ENCODE data around the gene UBE2G1. TPM values are rescaled to one million over a fixed set of nuclear protein-coding genes. Genes with fewer than 3 reads are reported as not detected.

The UBE2G1 gene
- total and polyA plus RNA-seq, 4 donors, result 19.9 to 25.3 (median 21.3) TPM

DNA sequence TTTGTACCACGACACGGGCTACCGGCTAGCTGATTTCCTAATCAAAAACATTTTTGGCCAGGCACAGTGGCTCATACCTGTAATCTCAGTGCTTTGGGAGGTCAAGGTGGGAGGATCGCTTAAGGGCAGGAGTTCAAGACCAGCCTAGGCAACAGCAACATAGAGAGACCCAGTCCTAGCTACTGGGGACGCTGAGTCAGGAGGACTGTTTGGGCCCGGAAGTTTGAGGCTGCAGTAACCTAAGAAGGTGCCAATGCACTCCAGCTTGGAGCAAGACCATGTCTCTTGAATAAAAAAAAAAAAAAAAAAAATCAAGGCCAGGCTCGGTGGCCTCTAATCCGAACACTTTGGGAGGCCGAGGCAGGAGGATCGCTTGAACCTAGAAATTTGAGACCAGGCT lies 49.8 kb downstream of the UBE2G1 start:
- H3K36me3 ChIP-seq (ENCODE audit: control insufficient read depth in 4 of 4, insufficient read depth in 3 of 4, low read depth in 1 of 4, low read length in 3 of 4), result no peaks in the 10 kb centered on the region
- DNase-seq (ENCODE audit: low spot score), result no peak
- no peak overlapping the region for H3K4me3 ChIP-seq (ENCODE audit: low read depth in 1 of 3, low read length in 3 of 3)
- WGBS, result 75% methylated on average over 10 of the region's 10 CpGs
- no peaks in the 10 kb centered on the region for H3K27me3 ChIP-seq (ENCODE audit: control insufficient read depth in 4 of 4, insufficient read depth in 4 of 4, low read length in 3 of 4)
- no peak overlapping the region for H3K9ac ChIP-seq (ENCODE audit: low read depth in 1 of 2, low read length in 2 of 2)
- no peaks in the 10 kb centered on the region for H3K9me3 ChIP-seq (ENCODE audit: control insufficient read depth in 4 of 4, low read length in 3 of 4)
- H3K4me1 ChIP-seq (ENCODE audit: control insufficient read depth in 4 of 4, insufficient read depth in 4 of 4, low read length in 3 of 4), result peaks cover 6 to 36% (median 15%) of the 10 kb centered on the region in 4 donors
- no peak for TF ChIP-seq FOXA2 (IDR thresholded peaks at IDR 0.05)
- TF ChIP-seq GABPA (IDR thresholded peaks at IDR 0.05 in 1 of 2, conservative IDR thresholded peaks at IDR 0.05 in 1 of 2), result no peak
- no peak for TF ChIP-seq CTCF (IDR thresholded peaks at IDR 0.05; ENCODE audit: low read depth, low read length, missing input control)
- TF ChIP-seq TAF1 (conservative IDR thresholded peaks at IDR 0.05), result no peak
- TF ChIP-seq FOXA1 (IDR thresholded peaks at IDR 0.05), result no peak
- no peak for TF ChIP-seq RXRA (IDR thresholded peaks at IDR 0.05)
- TF ChIP-seq, protein P1, sequence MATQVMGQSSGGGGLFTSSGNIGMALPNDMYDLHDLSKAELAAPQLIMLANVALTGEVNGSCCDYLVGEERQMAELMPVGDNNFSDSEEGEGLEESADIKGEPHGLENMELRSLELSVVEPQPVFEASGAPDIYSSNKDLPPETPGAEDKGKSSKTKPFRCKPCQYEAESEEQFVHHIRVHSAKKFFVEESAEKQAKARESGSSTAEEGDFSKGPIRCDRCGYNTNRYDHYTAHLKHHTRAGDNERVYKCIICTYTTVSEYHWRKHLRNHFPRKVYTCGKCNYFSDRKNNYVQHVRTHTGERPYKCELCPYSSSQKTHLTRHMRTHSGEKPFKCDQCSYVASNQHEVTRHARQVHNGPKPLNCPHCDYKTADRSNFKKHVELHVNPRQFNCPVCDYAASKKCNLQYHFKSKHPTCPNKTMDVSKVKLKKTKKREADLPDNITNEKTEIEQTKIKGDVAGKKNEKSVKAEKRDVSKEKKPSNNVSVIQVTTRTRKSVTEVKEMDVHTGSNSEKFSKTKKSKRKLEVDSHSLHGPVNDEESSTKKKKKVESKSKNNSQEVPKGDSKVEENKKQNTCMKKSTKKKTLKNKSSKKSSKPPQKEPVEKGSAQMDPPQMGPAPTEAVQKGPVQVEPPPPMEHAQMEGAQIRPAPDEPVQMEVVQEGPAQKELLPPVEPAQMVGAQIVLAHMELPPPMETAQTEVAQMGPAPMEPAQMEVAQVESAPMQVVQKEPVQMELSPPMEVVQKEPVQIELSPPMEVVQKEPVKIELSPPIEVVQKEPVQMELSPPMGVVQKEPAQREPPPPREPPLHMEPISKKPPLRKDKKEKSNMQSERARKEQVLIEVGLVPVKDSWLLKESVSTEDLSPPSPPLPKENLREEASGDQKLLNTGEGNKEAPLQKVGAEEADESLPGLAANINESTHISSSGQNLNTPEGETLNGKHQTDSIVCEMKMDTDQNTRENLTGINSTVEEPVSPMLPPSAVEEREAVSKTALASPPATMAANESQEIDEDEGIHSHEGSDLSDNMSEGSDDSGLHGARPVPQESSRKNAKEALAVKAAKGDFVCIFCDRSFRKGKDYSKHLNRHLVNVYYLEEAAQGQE (IDR thresholded peaks at IDR 0.05), result no peak
- TF ChIP-seq NR2F2 (IDR thresholded peaks at IDR 0.05), result no peak
- no peak for TF ChIP-seq HNF4A (conservative IDR thresholded peaks at IDR 0.05)
- TF ChIP-seq RAD21 (IDR thresholded peaks at IDR 0.05), result no peak
- no peak for TF ChIP-seq JUND (IDR thresholded peaks at IDR 0.05)
- no peak for TF ChIP-seq EGR1 (IDR thresholded peaks at IDR 0.05; ENCODE audit: low read depth in 2 of 2)
- TF ChIP-seq MAX (IDR thresholded peaks at IDR 0.05), result no peak
- no peak for TF ChIP-seq HNF4G (IDR thresholded peaks at IDR 0.05)
- no peak for TF ChIP-seq YY1 (IDR thresholded peaks at IDR 0.05)
- TF ChIP-seq, protein P2, sequence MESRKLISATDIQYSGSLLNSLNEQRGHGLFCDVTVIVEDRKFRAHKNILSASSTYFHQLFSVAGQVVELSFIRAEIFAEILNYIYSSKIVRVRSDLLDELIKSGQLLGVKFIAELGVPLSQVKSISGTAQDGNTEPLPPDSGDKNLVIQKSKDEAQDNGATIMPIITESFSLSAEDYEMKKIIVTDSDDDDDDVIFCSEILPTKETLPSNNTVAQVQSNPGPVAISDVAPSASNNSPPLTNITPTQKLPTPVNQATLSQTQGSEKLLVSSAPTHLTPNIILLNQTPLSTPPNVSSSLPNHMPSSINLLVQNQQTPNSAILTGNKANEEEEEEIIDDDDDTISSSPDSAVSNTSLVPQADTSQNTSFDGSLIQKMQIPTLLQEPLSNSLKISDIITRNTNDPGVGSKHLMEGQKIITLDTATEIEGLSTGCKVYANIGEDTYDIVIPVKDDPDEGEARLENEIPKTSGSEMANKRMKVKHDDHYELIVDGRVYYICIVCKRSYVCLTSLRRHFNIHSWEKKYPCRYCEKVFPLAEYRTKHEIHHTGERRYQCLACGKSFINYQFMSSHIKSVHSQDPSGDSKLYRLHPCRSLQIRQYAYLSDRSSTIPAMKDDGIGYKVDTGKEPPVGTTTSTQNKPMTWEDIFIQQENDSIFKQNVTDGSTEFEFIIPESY (IDR thresholded peaks at IDR 0.05), result no peak
- H3K27ac ChIP-seq (ENCODE audit: low read depth in 1 of 2, low read length in 2 of 2), result no peak overlapping the region

GRCh38 chr17:4314618-4315017 lies 51.9 kb downstream of the UBE2G1 start:
- Histone ChIP-seq H3K27me3 (ENCODE audit: control insufficient read depth in 4 of 4, insufficient read depth in 4 of 4, low read length in 3 of 4) (no peaks in the 10 kb centered on the region), H3K36me3 (ENCODE audit: control insufficient read depth in 4 of 4, insufficient read depth in 3 of 4, low read depth in 1 of 4, low read length in 3 of 4) (no peaks in the 10 kb centered on the region), H3K9me3 (ENCODE audit: control insufficient read depth in 4 of 4, low read length in 3 of 4) (no peaks in the 10 kb centered on the region), H3K27ac (ENCODE audit: low read depth in 1 of 2, low read length in 2 of 2) (no peak overlapping the region), H3K4me3 (ENCODE audit: low read depth in 1 of 3, low read length in 3 of 3) (no peak overlapping the region), H3K4me1 (ENCODE audit: control insufficient read depth in 4 of 4, insufficient read depth in 4 of 4, low read length in 3 of 4) (peaks cover 7 to 53% (median 28%) of the 10 kb centered on the region in 4 donors), H3K9ac (ENCODE audit: low read depth in 1 of 2, low read length in 2 of 2) (no peak overlapping the region)
- 73% methylated on average over 1 of the region's 1 CpG for WGBS
- no peak for DNase-seq (ENCODE audit: low spot score)
- TF ChIP-seq SP1 (IDR thresholded peaks at IDR 0.05), result no peak
- no peak for TF ChIP-seq CTCF (IDR thresholded peaks at IDR 0.05; ENCODE audit: low read depth, low read length, missing input control)
- no peak for TF ChIP-seq HNF4A (conservative IDR thresholded peaks at IDR 0.05)
- TF ChIP-seq, protein P1 (IDR thresholded peaks at IDR 0.05), result no peak
- TF ChIP-seq, protein P3, sequence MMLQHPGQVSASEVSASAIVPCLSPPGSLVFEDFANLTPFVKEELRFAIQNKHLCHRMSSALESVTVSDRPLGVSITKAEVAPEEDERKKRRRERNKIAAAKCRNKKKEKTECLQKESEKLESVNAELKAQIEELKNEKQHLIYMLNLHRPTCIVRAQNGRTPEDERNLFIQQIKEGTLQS (IDR thresholded peaks at IDR 0.05), result no peak
- no peak for TF ChIP-seq MAX (IDR thresholded peaks at IDR 0.05)
- no peak for TF ChIP-seq RXRA (IDR thresholded peaks at IDR 0.05)
- TF ChIP-seq YY1 (IDR thresholded peaks at IDR 0.05), result no peak
- no peak for TF ChIP-seq FOXA1 (IDR thresholded peaks at IDR 0.05)
- TF ChIP-seq TAF1 (conservative IDR thresholded peaks at IDR 0.05), result no peak

Measured in liver (tissue), 9 donors.